Frontal cortex (tissue), 4 donors: ENCODE data around the gene CSRP2. TPM values are rescaled to one million over a fixed set of nuclear protein-coding genes. Genes with fewer than 3 reads are reported as not detected.

Experiments used
- DNase-seq, 2 donors: peaks; one replicate each; pipeline ENCODE4 v3.0.0; 2012; ENCODE audit warnings: low spot score in 2 of 2
- FAIRE-seq: peaks from 2 replicates; lab custom pipeline; 2012; peaks lifted over from hg19 to GRCh38; lab: Jason Lieb, UNC
- total RNA-seq: library from RNA; depleted of rRNA; stranded (reverse); fragments of >200 nt; gene quantifications from one replicate; pipeline ENCODE4 v1.2.3, GENCODE V29; 2014
- donor health status: control.
- donor health status: control.
- donor health status: control.

The CSRP2 gene
- total RNA-seq, 1 donor from 2014 or later: 298 TPM

DNA sequence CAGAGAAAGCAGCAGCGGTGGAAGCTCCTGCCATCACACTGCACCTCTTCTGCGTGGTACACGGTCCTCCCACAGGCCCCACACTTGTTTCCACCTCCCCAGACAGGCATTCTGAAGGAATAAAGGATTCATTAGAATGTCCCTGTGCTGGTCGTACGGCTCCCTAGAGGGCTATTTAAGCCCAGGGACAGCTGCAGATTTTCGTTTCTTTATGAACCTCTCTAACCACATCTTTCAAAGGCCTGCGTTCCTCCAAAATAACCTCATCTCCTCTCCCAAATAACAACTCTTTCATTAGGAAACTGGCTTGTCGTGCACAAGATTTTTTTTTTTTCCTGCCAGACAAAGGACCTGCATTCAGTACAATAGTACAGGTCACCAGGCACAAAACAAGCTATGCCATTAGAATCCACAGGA is 12.7 kb downstream of the CSRP2 start:
- DNase-seq (no peak), FAIRE-seq (no peak)

DNA sequence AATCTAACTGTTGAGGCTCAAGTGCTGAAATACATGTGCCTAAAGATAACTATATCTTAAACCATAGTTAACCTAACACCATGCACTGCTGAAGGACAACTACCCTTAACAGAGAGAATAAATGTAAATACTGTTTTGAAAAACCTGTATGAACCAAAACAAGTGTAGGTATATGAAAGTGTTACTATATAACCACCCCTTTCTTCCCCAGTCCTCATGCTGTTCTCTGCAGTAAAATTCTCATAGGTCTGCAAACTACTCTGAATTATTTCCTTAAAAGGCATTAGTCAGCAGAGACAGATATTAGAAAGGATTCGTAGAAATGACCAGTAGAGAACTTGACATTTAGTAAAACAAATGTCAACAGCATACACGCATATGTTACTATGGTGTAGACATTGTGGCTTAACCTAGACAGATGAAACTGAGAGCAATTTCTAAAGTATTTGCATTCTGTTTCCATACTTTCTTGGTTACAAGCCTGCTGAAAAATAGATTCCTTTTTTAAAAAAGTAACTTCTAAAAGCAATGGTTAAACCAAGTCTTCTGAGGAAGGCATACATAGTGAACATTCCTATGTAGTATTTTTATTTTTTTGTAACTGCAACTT is 13.9 kb downstream of the CSRP2 start:
- FAIRE-seq: no peak
- DNase-seq: no peak

DNA sequence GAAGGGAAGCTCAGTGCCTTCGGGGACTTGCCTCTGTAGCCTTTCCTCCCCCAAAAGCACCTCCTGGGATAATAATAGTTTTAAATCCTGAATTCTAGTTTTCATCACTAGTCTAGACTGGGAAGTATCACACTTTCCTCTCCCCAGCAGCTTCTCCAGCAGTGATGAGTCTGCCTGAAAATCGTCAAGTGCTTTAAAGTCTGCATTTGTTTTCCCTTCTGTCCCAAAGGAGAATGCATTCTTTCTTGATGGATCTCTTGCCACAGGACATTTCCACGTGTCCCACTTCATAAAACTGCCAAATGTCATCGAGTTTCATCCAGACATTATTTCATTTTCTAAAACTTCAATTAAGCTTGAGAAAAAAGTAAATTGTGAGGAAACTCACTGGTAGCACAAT is 15.0 kb downstream of the CSRP2 start:
- no peak for DNase-seq
- FAIRE-seq: no peak

DNA sequence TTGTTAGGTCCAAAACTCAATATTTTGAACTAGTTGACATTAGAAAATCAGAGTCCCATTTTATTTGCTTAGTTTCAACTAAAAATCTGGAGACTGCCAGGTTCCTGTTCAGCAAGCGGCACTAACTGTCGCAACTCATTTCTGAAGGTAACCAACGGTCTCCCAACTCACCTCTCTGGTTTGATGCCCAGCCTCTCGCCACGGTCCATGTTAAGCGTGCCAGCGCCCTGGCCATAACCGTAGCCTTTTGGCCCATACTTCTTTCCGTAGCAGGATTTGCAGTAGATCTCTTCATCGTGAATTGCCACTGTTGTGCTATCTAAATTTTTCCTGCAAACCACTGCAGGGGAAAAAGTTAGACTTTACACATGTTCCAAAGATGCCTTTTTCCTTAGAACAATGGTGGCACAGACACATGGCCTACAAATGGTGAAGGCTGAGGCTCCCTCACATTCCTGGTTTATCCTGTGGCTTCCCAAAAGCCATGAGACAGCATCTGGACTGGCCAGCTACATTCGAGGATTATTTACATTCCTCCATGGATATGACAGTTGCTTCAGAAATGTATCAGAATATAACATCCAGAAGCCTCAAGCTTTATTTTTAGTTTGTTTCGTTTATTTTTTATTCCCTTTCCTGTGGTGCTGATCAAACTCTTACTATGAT is 15.7 kb downstream of the CSRP2 start:
- no peak for FAIRE-seq
- no peak for DNase-seq

DNA sequence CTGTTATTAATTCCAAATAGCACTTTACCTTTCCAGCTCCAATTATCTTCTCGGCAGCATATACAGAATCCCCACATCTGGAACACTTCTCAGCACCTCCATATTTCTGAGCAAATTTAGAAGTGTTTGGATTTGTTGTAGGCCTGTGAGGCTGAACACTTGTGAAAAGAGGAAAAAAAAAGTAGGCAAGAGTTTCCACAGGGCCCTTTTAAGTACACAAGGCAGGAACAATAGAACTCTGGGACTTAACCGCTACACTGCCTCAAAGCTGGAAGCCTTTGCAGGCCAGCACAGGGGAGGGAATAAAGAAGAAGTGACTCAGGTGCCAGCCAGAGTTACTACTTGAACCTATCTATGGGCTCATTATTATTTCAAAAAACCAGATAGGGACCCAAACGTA is 18.6 kb downstream of the CSRP2 start:
- DNase-seq (no peak), FAIRE-seq (no peak)

DNA sequence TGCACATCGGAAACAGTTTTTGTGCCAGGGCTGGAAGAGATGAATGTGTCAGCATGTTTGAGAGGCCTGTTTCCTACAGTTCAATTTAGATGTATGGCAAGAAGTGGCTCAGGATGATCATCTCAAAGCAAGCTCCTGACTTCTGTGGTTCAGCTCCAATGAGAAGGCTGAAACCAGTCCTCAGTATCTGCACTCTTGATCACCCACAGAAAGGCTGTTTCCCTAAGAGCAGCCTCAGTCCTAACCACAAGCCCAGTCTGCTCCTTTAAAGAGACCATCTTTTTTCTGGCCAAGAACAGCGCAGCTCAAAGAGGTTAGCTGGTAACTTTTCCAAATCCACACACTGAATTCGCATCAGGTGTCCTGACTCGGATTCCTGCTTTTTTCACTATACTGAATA is 19.2 kb downstream of the CSRP2 start:
- DNase-seq (no peak), FAIRE-seq (no peak)

DNA sequence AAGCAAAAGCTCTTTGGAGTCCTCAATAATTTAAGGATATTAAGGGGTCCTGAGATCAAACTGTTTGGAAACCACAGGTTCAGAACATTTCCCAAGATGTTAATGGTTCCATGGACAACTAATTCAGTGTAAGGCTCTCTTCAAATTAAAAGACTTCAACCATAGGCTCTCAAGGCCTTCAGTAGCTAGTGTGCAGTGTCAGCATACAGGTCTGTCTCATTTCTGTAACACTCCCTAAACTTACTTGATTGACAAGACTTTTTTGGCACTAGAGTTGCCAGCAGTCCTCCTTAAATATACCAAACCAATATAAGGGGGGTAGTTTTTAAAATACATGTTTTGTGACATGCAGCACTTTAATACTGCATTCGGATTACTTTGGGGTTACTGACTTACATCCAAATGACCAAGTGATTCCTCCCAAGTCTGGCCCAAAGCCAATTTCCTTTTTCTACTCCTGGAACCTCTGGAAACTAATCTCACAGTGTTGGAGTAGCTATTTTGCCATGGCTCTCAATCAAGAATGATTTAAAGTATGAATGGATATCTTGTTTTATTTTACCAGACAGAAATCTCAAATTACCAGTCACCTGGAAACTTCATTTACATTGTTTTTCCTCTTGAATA is 22.7 kb downstream of the CSRP2 start:
- FAIRE-seq: no peak
- DNase-seq: no peak

DNA sequence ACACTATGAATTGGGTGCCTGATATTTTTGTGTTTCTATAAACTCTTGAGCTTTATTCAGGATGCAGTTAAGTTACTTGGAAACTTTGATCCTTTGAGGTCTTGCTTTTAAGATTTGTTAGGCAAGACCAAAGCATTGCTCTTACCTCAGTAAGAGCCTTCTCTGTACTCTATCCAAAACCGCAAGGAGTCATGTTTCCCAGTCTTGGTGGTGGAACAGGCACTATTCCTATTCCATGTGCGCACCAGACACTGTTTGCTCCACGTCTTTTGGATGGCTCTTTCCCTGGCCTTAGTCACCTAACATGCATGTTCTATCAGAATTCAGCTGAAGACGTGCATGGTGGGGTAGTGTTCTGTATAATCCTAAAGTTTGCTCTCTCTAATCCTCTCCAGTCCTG is 23.5 kb downstream of the CSRP2 start:
- DNase-seq: no peak

DNA sequence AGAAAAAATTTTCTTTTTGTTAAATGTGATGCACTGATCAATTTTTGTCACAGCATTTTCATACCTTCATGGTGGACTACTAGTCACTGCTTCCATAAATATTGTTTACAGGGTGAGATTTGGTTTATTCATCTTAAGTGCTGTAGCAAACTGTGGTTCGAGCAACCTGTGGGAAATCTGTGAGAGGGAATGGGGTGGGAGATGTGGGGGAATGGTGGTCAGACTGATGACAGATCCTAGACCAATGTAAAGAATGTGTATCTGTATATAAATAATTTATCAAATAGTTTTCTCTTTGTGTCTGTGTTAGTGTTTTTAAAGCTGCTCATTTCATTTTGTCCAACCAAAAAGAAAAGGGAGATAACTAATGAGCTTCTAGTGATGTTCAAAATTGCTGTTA is 26.7 kb downstream of the CSRP2 start:
- DNase-seq (no peak), FAIRE-seq (no peak)

More for the DNA sequence above, 23.5 kb downstream of the CSRP2 start:
- FAIRE-seq: no peak

DNA sequence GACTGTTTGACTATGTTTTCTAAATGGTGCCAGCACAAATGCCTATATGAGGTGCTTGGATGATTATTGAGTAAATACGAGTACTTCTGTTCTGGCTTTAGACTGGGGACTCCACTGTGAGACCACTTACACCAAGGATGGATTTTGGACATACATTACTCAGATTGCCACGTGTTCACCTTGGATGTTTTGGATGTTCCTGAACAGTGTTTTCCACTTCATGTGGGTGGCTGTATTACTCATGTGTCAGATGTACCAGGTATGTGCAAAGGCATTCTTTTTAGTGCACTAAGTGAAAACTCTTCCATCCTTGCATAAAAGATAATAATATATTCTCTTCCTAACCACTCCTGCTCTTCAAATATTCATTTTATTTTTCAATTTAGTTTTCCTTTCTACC is 30.7 kb downstream of the CSRP2 start:
- FAIRE-seq: no peak
- no peak for DNase-seq

DNA sequence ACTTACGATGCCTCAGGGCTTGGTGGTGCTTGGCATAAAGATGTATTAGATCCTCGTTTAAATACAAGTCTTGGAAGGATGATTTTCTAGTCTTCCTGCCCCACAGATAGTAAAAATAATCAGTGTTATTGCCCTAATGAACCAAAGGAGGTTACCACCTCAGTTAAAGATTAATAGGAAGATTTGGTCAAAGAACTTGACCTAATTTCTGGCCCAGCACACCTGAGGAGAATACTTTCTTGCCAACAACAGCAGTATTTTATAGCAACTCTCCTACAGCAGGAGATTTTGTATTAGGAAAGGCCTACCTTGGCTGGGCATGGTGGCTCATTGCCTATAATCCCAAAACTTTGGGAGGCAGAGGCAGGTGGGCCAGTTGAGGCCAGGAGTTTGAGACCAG is 31.6 kb downstream of the CSRP2 start:
- FAIRE-seq: no peak

DNA sequence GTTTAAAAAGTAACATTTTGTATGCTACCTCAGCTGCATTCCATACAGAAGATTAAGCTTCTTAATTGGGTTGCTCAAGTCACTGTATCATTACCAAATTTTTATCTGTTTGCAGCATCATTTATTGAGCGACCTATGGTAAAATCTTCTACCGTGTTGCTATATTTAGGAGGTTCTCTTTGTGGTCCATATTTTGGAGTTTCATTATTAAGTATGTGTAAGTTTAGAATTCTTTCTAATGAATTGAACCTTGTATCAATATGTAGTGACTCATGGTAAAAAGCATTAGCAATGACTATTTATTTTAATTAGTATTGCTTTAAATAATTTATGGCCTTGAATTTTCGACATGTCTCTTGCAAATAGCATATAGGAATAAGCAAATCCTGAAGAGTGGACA is 42.2 kb downstream of the CSRP2 start:
- FAIRE-seq (no peak), DNase-seq (no peak)

More for the DNA sequence above, 31.6 kb downstream of the CSRP2 start:
- DNase-seq: no peak

DNA sequence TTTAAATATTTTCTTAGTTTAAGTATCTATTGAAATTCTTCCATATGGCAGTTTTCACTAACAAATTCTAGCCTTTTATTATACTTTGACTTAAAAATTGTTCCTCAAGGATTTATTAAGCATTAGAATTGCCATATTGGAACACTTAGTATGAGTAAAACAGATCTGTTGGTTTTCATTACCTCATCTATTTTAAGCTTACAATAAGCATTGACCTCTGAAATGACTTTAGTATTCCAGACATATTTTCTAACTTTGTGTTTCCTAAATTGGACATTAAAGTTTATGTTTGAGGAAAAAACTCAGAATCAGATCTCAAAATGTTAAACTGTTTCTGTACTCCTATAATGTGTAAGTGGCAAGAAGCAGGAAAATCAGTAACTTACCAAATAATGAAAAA is 48.4 kb downstream of the CSRP2 start:
- no peak for FAIRE-seq

DNA sequence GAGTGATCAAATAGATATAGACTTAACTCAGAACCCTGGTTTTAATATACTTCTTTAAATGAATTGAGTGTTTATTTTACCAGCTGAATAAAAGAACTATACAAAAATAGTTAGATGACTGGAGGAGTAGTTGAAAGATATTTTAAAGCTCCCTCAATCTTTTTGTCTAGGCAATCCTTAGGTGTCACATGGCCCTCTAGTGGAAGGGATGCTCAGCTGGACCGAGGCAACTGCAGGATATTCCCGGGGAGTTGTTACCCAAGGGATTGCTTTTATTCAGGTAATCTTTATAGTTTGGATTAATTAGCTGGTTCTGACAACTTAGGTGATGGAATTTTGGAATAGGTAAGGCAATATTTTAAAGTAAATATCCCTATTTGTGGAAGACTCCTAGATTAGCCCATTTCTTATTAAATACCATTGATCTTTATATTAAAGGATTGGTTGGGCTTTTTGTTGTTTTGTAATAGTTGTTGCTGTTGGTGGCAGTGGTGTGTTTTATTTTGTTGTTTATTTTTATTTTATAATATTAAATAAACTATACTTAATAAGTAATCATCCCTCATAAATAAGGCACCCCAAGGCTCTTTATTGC is 57.8 kb downstream of the CSRP2 start:
- DNase-seq (peak in 1 of 2 donors; percentile 2), FAIRE-seq (no peak)

More for the DNA sequence above, 48.4 kb downstream of the CSRP2 start:
- DNase-seq: no peak

DNA sequence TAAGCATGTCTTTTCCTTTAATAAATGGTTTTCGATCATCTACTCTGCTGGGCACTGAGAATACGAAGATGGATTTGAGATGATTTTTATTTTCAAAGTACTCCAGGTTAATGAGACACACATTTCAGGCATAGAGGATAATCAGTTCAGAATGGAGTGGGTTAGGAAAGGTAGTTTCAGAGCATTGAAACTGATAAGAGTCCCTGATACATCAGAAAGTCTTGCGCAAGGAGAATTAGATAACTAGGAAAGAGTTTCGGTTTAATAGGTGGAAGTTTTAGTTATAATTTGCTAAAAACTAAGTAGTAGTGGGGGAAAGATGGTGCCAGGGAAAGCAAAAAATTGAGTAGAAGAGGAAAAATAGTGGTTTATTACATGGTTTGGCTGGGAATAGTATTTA is 64.8 kb downstream of the CSRP2 start:
- FAIRE-seq (no peak), DNase-seq (no peak)

DNA sequence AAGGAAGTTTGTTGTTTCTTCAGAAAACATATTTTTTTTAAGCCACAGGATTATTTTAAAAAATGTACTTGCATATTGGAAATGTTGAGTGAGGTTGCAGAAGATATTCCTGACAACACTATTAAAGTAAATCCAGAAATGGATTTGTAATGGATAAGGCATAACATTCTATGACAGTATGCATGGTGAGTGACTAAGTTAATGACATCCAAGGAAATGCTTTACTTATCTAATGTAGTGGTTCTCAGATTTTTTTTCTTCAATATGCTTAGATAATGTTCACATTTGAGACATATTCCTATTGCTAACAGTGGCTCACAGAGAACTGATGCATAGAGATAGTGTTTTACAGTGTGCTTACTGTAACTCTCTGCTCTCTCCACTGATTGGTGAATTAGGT is 65.6 kb downstream of the CSRP2 start:
- DNase-seq: no peak
- FAIRE-seq: no peak

DNA sequence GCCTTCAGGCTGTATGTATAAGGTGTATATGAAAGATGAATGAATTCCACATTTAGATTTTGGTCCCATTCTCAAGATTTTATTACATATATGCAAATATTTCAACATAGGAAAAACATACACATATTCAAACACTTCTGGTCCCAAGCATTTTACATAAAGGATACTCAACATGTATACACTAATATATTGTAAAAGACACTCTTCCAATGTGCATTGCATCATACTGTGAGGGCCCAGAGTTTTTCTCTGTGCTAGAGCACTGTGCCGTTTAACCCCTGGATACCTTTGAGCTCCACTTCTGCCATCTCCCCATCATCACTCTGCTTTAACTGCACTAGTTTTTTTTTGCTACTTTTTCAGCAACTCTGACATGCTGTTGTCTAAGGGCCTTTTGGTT is 66.8 kb downstream of the CSRP2 start:
- DNase-seq: no peak
- no peak for FAIRE-seq

DNA sequence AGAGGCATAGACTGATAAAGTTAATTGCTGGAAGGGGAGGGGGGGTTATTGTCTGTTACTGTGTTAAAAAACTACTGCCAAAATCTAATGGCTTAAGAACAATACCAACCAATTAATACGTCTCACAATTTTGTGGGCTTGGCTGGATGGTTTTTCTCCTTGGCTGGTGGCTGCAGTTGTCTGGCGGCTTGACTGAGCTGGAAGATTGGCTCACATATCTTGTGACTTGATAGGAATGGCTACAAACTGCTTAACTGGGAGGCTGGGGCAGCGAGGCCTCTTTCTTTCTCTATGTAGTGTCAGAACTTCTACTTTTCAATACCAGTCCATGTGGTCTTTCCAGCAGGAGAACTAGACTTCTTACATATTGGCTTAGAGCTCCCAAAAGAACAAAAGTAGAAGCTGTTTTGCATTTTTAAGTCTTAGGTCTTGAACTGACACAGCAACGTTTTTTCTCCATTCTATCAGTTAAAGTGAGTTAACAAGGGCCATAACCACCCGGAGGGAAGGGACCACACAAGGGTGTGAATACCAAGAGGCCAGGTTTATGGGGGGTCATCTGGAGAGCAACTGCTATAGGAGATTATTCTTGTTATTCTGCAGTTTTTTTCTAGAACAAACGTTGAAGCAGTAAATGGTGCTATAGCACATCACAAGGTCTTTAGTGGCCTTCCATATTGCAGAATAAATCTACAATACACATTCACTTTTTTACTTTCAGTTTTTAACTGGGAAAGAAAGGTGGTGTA is 68.0 kb downstream of the CSRP2 start:
- no peak for FAIRE-seq
- DNase-seq: no peak
